ENCODE measurements around the gene GPR132.

DNA sequence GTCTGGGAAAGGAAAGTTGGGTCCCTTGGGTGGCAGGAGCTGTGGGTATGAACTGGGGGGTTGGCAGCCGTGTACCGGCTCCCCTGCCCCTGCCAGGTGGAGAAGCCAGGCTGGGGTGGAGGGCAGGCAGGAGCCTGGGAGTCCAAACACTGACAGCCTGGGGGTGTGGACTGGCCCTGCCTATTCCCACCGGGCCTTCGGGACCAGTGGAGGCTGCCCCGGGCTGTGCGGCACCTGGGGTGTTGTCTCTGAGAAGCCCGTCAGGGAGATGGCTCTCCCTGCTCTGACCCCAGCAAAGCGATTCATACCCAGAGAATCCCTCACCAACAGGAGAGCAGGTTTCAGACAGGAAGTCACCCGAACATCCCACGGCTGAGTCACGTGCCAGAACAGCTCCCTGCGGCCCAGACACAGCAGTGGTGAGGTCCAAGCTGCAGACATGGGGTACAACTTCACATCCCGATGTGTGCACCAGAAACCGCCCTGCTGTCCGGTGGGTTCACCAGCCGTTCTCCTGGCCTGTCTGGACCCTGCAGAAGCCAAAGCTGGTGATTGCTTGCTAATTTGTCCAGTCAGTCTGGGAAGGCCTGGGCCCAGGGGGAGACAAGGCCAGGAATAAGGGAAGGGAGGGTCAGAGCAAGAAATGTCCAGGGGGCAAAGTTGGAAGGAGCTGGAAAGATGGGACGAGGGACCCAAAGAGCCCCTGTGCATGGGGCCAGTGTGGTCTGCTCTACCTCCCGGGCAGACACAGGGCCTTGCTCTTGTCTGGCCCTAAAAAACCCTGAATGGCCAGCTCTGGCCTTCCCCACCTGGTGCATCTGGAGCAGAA is 2.1 kb upstream of the GPR132 start:
- TF ChIP-seq, protein P1, sequence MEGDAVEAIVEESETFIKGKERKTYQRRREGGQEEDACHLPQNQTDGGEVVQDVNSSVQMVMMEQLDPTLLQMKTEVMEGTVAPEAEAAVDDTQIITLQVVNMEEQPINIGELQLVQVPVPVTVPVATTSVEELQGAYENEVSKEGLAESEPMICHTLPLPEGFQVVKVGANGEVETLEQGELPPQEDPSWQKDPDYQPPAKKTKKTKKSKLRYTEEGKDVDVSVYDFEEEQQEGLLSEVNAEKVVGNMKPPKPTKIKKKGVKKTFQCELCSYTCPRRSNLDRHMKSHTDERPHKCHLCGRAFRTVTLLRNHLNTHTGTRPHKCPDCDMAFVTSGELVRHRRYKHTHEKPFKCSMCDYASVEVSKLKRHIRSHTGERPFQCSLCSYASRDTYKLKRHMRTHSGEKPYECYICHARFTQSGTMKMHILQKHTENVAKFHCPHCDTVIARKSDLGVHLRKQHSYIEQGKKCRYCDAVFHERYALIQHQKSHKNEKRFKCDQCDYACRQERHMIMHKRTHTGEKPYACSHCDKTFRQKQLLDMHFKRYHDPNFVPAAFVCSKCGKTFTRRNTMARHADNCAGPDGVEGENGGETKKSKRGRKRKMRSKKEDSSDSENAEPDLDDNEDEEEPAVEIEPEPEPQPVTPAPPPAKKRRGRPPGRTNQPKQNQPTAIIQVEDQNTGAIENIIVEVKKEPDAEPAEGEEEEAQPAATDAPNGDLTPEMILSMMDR (IDR thresholded peaks at IDR 0.05 in 8 of 11, conservative IDR thresholded peaks at IDR 0.05 in 3 of 11): no peak
- no peak for TF ChIP-seq POLR2AphosphoS5 (IDR thresholded peaks at IDR 0.05)
